ENCODE data around the gene SENP8. TPM values are rescaled to one million over a fixed set of nuclear protein-coding genes. Genes with fewer than 3 reads are reported as not detected.

The SENP8 gene
- total and polyA plus RNA-seq, 2 of the 8 experiments (the other 6 are each of a cell fraction or from before 2014, with no cell fraction given) = 4.1 to 6.0 TPM

DNA sequence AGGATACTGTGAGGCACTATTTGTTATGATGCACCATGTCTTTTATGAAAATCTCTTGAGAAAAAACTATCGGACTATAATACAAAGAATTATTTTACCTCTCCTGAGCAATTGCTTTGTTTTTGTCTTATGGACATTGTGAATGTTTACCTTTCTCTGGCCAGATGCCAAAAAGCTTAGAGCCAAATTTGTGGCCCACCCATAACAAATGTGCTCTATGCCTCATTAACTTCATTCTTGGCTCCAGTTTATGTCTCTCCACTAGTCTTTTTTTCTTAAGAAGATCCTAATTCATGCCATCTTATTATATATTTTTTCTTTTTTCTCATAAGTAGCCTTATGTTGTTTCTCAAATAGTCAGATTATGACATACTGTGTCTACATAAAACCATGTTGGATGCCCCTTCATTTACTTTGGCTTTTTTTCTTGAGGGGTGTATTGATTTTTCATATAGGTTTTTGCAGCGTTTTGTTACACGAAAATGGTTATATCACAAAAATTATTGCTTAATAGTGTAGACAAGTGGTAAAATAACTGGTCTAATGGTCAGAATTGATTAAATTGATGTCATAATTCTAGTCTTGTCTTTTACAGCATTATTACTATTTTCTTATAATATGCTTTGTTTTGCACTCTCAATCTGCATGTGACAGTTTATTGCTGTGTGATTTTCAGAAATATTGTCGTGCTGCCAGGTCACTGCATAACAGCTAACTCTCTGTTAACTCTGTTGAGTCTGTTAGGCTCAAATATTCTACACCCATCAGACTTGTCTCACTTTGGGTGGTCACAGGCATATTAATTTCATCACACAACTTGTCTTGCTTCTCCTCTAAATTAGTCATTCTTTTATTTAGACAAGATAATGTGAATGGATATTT, 18.2 kb downstream of the SENP8 start:
- no peak overlapping the region for H3K27ac ChIP-seq (ENCODE audit: low read depth, low read length)
- ChIA-PET POLR2A (ENCODE audit: partially characterized antibody) (interaction anchor here (1.5 kb wide), 1 partner anchor 18 kb away, joined by 6 read pairs; the partner anchor contains the start of genes MYO9A and SENP8), CTCF (ENCODE audit: partially characterized antibody) (no interaction called here)
- H3K27me3 ChIP-seq (replicated peaks in 1 of 4; ENCODE audit: control insufficient read depth in 3 of 4, extremely low read depth in 1 of 4, insufficient read depth in 3 of 4, low read length in 3 of 4) = no peaks in the 10 kb centered on the region
- WGBS, 2 experiments (ENCODE audit: extremely low coverage in 1 of 2, insufficient coverage in 1 of 2, insufficient read length in 1 of 2, insufficient replicate concordance in 2 of 2, low coverage in 1 of 2, low lambda C conversion rate in 2 of 2, missing lambda C conversion rate in 1 of 2) = 90% methylated on average over 4 of the region's 4 CpGs; no CpG with 5 or more reads in 1 of the 2 experiments
- H2AFZ ChIP-seq (ENCODE audit: low read length) = no peak overlapping the region
- H3K14ac ChIP-seq (ENCODE audit: insufficient read length) = no peak overlapping the region
- no peak overlapping the region for H3K4me2 ChIP-seq (ENCODE audit: insufficient read depth in 1 of 2, low read depth in 2 of 2, low read length in 2 of 2)
- no peak for FAIRE-seq
- no peak overlapping the region for H4K91ac ChIP-seq (replicated peaks; ENCODE audit: insufficient read length, low read length)
- no peak for DNase-seq (ENCODE audit: low read depth in 1 of 2, low spot score in 2 of 2)
- no peak overlapping the region for H2BK120ac ChIP-seq (replicated peaks; ENCODE audit: low read depth, low read length)
- H3K4me1 ChIP-seq (replicated peaks in 1 of 4; ENCODE audit: control insufficient read depth in 3 of 4, insufficient read depth in 4 of 4, low read length in 3 of 4) = no peaks in the 10 kb centered on the region
- H3K23me2 ChIP-seq (ENCODE audit: low read depth, low read length) = no peaks in the 10 kb centered on the region
- no peak overlapping the region for H2BK12ac ChIP-seq (ENCODE audit: low read depth, low read length)
- no peaks in the 10 kb centered on the region for H3K36me3 ChIP-seq (ENCODE audit: control insufficient read depth in 2 of 4, insufficient read depth in 4 of 4, low read length in 3 of 4)
- H3K18ac ChIP-seq (ENCODE audit: extremely low read depth, low read length) = no peak overlapping the region
- no peaks in the 10 kb centered on the region for H4K20me1 ChIP-seq (replicated peaks in 1 of 2; ENCODE audit: control insufficient read depth in 1 of 2, insufficient read depth in 2 of 2, low read length in 2 of 2)
- no peaks in the 10 kb centered on the region for H3K9me3 ChIP-seq (ENCODE audit: insufficient read depth in 2 of 2, low read depth in 1 of 2, low read length in 1 of 2)
- no peak overlapping the region for H2BK20ac ChIP-seq (ENCODE audit: low read length)
- H3K9ac ChIP-seq (replicated peaks in 1 of 4; ENCODE audit: extremely low read depth in 1 of 4, low read depth in 3 of 4, low read length in 3 of 4) = no peak overlapping the region
- no peak overlapping the region for H3K4me3 ChIP-seq (ENCODE audit: extremely low read depth in 1 of 4, insufficient read depth in 2 of 4, low read depth in 3 of 4, low read length in 4 of 4)
- no peak overlapping the region for H4K8ac ChIP-seq (ENCODE audit: extremely low read depth, insufficient read depth, low read length)
- no peaks in the 10 kb centered on the region for H3K79me2 ChIP-seq (ENCODE audit: control insufficient read depth in 1 of 2, insufficient read depth in 2 of 2, low read length in 2 of 2)
- no peak overlapping the region for H2BK15ac ChIP-seq (ENCODE audit: low read length)
- H3K23ac ChIP-seq (ENCODE audit: insufficient read length) = no peak overlapping the region
- H2AK5ac ChIP-seq (ENCODE audit: low read depth, low read length) = no peak overlapping the region
- H3K56ac ChIP-seq (replicated peaks; ENCODE audit: insufficient read length, low read depth, low read length) = no peak overlapping the region
- no peak overlapping the region for H2BK5ac ChIP-seq (ENCODE audit: low read depth, low read length)
- H3K79me1 ChIP-seq (ENCODE audit: low read depth, low read length) = no peaks in the 10 kb centered on the region
- no peak overlapping the region for H4K5ac ChIP-seq (ENCODE audit: insufficient read length, low read depth, low read length)
- no peak overlapping the region for H3K4ac ChIP-seq (replicated peaks; ENCODE audit: insufficient read length, low read depth, low read length)
